Stimulated activated naive CD8-positive, alpha-beta T cell treated with anti-CD3 and anti-CD28 coated beads, Interleukin-15, Interleukin-2, amounts not matched to agents 100 U/mL and 50 U/mL, for 24 hours (primary cell): Measurements from ENCODE around the gene PCK2.

ENCODE experiments used
- ATAC-seq: fragments of 150-1000 bp; cut with Tn5 transposase; one replicate; pipeline ENCODE4 v1.10.0; 2021
- DNase-seq: peaks from one replicate; pipeline ENCODE4 v3.0.0; 2021

PCK2 gene

GRCh38 chr14:24075485-24076301, 18.4 kb upstream of the PCK2 start:
- ATAC-seq: no peak
- DNase-seq: no peak

DNA sequence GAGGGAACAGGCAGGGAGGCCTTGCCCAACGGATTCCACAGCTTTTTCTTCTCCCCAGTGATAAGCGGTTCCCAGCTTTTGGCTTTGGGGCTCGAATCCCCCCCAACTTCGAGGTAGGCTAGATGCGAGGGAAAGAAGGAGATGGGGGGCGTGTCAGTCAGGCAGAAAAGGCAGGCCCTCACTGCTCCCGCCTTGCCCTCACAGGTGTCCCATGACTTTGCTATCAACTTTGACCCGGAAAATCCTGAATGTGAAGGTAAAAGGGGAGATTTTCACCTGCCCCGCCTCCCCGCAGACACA, 17.9 kb upstream of the PCK2 start:
- ATAC-seq (no peak), DNase-seq (no peak)

DNA sequence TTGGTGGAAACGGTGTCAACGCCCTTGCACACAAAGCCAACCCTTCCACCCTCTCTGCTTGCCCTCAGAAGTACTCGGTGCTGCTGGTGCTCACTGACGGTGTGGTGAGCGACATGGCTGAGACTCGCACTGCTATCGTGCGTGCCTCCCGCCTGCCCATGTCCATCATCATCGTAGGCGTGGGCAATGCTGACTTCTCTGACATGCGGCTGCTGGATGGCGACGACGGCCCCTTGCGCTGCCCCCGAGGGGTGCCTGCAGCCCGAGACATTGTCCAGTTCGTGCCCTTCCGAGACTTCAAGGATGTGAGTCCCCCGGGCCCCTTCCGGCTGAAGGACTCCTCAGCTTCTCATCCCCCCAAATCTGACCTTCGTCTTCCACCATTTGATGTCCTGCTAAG, 17.0 kb upstream of the PCK2 start:
- no peak for DNase-seq
- ATAC-seq: no peak

DNA sequence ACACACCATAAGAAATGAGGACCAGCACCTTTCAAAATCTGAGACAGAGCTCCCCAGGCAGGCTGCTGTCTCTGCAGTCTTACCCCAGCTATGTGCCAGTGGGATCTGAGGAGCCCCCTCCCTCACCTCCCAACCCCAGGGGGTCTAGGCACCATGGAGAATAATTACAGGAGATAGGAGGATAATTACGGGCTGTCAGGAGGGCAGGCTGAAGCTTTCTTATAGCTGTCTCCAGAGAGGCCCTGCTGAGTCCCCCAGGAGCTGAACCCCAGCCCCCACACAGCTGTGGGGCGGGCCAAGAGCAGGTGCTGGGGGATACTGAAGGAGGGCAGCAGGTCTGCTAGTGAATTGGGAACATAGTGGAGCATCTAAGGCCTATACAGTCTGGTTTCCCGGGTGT, 16.0 kb upstream of the PCK2 start:
- ATAC-seq: no peak
- DNase-seq: no peak

GRCh38 chr14:24079491-24080141, 14.5 kb upstream of the PCK2 start:
- no peak for ATAC-seq
- no peak for DNase-seq

- DNase-seq: no peak
- ATAC-seq: no peak
Observed at GRCh38 chr14:24080142-24080530, 14.0 kb upstream of the PCK2 start.

DNA sequence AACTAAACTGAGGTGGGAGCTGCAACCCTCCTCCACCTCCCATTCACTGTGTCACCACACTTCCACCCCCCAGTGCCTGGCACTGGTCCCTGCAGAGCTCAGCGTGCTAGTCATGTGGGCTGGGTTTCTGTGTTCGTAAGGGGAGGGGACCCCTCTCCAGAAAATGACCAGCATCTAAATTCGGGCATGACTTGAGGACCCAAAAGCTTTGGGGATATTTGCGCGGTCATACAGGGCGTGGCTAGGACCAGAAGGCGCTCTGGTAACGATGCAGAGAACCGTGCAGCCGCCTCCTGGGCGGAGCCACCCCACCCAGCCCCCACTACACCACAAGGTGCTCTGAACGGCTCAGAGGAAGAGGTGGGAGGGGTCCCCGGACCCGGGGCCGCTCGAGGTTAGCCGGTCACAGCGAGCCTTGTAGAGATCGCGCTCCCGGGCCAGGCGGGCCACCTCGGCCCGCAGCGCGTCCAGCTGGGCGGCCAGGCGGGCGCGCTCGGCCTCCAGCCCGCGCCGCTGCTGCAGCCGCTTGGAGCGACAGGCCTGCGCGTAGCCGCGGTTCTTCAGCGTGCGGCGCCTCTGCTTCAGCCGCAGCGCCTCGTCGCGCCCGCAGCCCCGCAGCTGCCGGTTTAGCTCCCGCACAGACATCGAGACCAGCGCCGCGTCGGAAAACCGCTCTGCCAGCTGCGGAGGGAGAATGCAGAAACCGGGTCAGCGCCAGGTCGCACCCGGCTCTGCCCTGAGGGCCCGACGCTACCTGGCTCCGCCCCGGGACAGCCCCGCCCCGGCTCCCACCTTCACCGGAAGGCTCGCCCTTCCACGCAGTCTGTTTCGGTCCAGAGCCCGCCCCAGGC, 13.0 kb upstream of the PCK2 start:
- peak; percentile 73 for DNase-seq
- peak; percentile 92 for ATAC-seq

GRCh38 chr14:24081739-24082211, 12.3 kb upstream of the PCK2 start:
- no peak for DNase-seq

GRCh38 chr14:24082411-24083080, 11.6 kb upstream of the PCK2 start:
- ATAC-seq (no peak), DNase-seq (no peak)

More at GRCh38 chr14:24081739-24082211, 12.3 kb upstream of the PCK2 start:
- no peak for ATAC-seq

DNA sequence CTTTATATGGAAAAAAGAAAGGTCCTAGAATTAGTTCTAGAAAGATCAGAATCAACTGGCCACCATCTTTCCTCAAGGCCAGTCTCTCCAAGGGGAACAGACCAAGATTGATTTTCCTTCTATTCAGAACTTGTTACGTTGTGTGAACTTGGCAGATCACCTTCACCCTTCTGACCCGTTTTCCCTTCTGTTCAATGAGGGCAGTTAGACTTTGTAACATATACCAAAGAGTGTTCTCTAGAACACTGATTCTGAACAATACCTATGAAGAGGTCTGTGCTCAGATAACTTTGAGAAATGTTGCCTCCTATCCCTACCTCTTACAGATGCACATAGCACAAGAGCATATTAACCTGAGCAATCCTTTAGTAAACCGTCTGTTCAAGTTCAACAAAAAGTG, 10.6 kb upstream of the PCK2 start:
- DNase-seq (no peak), ATAC-seq (no peak)

DNA sequence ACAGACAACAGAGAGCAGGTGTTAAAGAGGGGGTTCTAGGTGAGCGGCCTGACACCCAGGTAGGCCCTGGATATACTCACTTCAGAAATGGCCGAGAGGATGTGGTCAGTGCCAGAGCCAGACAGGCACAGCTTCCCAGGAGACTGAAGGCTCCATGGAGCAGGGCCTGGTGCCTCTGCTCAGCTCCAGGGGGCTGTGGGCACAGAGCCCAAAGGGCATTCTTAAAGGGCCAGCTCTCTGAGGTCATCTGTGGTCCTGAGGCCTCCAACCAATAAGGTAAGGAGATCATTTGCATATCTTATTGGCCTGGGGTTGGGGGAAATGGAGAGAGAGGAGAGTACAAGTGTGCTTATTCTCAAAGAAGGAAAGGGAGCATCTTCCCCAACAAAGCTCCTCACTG, 9.7 kb upstream of the PCK2 start:
- ATAC-seq: no peak
- DNase-seq: no peak

DNA sequence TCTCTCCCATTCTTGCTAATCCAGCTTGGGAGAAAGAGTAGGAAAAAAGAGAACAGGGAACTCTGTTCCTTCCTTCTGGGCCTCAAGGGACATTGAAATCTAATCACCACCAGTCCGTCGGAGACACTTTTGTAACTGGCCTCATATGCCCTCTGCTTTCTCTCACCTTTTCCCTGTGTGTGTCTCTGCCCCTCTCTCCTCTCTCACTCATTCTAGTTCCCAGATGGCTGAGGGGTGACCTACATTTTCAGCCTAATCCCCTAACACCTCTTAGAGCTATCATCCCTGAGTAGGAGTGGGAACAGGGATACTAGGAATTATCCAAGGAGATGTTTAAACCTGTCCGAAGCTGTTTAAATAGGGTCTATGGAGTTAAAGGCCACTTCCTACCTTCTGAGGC, 8.9 kb upstream of the PCK2 start:
- DNase-seq (no peak), ATAC-seq (no peak)

DNA sequence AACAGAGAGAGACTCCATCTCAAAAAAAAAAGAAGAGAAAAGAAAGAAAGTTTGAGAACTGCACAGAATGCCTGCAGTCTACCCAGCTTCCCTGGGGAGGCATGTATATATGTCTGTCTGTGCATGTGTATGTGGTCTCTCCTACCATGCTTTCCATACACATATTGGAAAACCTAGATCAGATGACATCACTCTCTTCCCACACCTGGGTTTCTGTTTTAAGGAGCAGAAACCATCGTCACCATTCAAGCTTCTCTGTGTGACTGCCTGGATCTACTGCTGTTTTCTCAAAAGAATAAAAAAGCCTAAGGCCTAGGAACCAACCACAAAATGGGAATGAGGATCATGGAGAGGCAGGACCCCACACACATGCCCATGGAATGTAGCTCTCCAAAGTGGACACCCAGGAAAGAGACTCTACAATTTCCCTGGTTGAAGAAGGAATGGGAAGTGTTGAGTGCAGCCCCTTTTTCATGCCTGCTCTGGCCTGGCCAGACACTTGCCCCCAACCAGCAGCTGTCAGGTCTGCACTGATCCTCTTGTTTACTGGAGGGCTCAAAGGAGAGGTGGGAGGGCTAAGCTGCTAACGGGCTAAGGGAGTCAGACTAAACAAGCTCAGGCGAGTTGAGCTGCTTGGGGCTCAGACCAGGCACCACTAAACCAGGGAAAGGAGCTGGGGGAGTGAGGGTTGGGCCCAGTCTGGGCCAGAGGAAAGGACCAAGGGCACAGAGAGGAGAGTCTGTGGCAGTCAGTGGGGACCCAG, 7.7 kb upstream of the PCK2 start:
- no peak for ATAC-seq
- DNase-seq: no peak

DNA sequence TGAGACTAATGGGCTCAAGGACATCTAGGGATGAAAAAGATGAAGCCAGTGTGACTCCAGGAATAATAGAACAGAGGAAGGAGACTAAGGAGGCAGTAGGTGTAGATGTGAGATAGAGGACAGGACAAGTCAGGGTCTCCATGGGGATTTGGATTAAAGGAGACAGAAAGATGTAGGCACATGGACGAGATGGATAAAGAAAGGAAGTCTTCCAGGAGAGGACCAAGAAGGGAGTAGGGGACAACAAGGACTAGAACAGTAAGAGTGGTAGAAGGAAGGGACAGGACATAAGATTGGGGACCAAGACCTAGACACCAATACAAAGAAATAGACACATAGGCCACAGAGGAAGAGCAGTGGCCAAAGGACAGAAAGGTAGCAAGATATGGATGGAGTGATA, 7.1 kb upstream of the PCK2 start:
- no peak for ATAC-seq
- no peak for DNase-seq

- no peak for DNase-seq
Observed at GRCh38 chr14:24088095-24088494, 6.0 kb upstream of the PCK2 start.

DNA sequence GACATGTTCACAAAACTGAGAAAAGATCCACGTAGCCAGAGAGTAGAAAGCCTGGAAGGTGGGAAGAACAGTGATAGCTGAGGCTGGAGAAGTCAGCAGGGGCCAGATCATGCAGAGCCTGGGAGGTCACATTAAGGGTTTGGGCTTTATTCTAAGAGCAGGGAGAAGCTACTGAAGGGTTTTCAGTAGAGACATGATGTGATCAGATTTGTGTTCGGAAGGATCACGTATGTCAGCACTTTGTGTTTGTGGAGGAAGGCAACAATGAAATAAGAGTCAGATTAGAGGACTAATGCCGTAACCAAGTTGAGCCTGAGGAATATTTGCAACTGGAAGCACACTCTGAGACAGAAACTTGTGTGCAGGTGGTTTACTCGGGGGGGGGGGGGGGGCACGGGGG, 4.2 kb upstream of the PCK2 start:
- DNase-seq (no peak), ATAC-seq (no peak)

More at GRCh38 chr14:24088095-24088494, 6.0 kb upstream of the PCK2 start:
- ATAC-seq: no peak

GRCh38 chr14:24092110-24092504, 2.0 kb upstream of the PCK2 start:
- DNase-seq: no peak
- no peak for ATAC-seq

DNA sequence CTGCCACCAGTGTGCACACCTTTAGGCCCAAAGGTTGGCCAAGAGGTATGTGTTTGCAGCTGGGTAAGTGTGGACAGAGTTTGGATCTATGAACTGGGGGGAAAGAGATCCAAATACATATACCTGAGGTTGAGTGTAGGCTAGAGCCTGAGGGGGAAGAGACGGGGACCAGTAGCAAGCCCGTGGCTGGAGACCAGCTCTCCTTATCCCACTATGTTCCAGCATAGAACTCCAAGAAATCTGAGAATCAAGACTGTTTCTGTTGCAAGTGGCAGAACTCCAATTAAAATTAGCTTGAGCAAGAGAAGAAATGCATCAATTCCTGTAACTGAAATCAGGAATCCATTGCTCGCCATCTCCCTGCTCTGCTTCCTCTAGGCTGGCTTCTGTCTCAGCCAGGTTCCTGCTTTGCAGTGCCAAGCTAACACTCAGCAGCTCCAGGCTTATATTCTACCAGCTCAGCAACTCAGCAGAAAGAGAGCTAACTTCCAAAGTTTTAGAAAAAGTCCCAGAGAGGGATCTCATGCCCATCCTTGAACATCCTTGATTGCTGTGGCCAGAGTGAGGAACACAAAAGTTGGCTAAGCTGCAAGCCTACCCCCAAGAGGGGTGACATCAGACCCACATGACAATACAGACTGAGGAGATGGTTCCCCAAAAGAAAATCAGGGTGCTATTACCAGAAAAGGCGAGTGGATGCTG, 1.5 kb upstream of the PCK2 start:
- ATAC-seq (no peak), DNase-seq (no peak)

DNA sequence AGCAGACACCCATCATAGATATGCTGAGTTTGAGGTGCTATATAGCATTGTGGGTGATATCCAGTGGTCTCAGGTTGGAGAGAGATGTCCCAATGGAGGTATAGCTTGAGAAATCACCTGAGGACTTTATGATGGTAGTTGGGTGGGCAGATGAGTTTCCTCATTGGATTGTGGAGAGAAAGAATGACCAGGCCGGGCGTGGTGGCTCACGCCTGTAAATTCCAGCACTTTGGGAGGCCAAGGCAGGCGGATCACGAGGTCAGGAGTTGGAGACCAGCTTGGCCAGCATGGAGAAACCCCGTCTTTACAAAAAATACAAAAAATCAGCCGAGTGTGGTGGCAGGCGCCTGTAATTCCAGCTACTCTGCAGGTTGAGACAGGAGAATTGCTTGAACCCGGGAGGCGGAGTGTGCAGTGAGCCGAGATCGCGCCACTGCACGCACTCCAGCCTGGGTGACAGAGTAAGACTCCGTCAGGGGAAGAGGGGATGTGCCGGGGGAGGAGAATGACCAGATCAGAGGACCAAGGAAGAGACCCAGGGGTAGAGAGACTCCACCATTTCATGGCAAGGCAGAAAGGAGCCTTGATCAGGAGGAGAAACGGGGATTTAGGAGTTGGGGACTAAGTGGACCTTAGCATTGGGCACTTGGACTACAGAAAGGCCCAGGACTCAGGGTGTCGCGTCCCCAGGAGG, 757 bp upstream of the PCK2 start:
- DNase-seq: no peak
- ATAC-seq: no peak

- no peak for ATAC-seq
- DNase-seq: no peak
Observed at GRCh38 chr14:24094841-24095270, 745 bp downstream of the PCK2 start.
